Activated CD4-positive, alpha-beta T cell treated with anti-CD3 and anti-CD28 coated beads for 24 hours (primary cell): Measurements from ENCODE around the gene SPOPL.
"Not testable (repeated sequence)": the region's sequence is repeated elsewhere in the genome, so short reads cannot be mapped to it uniquely, and the experiment has no call there.

ENCODE experiments used
- DNase-seq, 2 donors: peaks; one replicate each; pipeline ENCODE4 v3.0.0-alpha.2; 2020; ENCODE audit warnings: low read depth in 2 of 2

Gene SPOPL

GRCh38 chr2:138501425-138502254 lies at the start of gene SPOPL:
Gene SPOPL (plus strand): TSS chr2:138501770. CDS start chr2:138550217, 48,447 bp downstream.
- DNase-seq = peak; percentile 75 to 78

GRCh38 chr2:138452324-138452723 lies 49.2 kb upstream of the SPOPL start:
- no peak for DNase-seq

GRCh38 chr2:138453815-138454214 lies 47.8 kb upstream of the SPOPL start:
- no peak for DNase-seq

GRCh38 chr2:138454761-138455160 lies 46.8 kb upstream of the SPOPL start:
- DNase-seq = no peak

- DNase-seq = no peak
These were observed 46.3 kb upstream of the SPOPL start for GRCh38 chr2:138455275-138455674.

- no peak for DNase-seq
These were observed 45.9 kb upstream of the SPOPL start for GRCh38 chr2:138455691-138456090.

GRCh38 chr2:138462689-138463088 lies 38.9 kb upstream of the SPOPL start:
- not testable (repeated sequence) for DNase-seq

GRCh38 chr2:138468617-138469016 lies 33.0 kb upstream of the SPOPL start:
- no peak for DNase-seq

- no peak for DNase-seq
These were observed 32.2 kb upstream of the SPOPL start for GRCh38 chr2:138469411-138469810.

- DNase-seq = no peak
These were observed 30.6 kb upstream of the SPOPL start for GRCh38 chr2:138470941-138471340.

GRCh38 chr2:138474100-138474825 lies 27.3 kb upstream of the SPOPL start:
- DNase-seq = no peak

- DNase-seq = no peak
These were observed 26.2 kb upstream of the SPOPL start for GRCh38 chr2:138475277-138475776.

GRCh38 chr2:138476186-138476585 lies 25.4 kb upstream of the SPOPL start:
- DNase-seq = no peak

- no peak for DNase-seq
These were observed 24.6 kb upstream of the SPOPL start for GRCh38 chr2:138476940-138477339.

GRCh38 chr2:138482796-138483195 lies 18.8 kb upstream of the SPOPL start:
- not testable (repeated sequence) for DNase-seq

- DNase-seq = no peak
These were observed 16.6 kb upstream of the SPOPL start for GRCh38 chr2:138485019-138485418.

GRCh38 chr2:138486363-138487198 lies 15.0 kb upstream of the SPOPL start:
- DNase-seq = no peak

- DNase-seq = no peak
These were observed 10.7 kb upstream of the SPOPL start for GRCh38 chr2:138490673-138491494.

GRCh38 chr2:138491495-138491862 lies 10.1 kb upstream of the SPOPL start:
- no peak for DNase-seq

- DNase-seq = no peak
These were observed 9.4 kb upstream of the SPOPL start for GRCh38 chr2:138492160-138492559.

GRCh38 chr2:138493334-138493733 lies 8.2 kb upstream of the SPOPL start:
- DNase-seq = no peak
